DOHH2 (cell line): ENCODE data around the gene SELPLG.

Experiments used
- EZH2phosphoT487 ChIP-seq: fragments of 200-600 bp; sonication (generic); IDR thresholded peaks from 2 replicates; pipeline ENCODE4 v1.6.1; 2017; ENCODE audit warnings: borderline replicate concordance, mild to moderate bottlenecking, antibody characterized with exemption, low read length, moderate library complexity, mixed read lengths
- TF ChIP-seq, protein P1 (sequence below): fragments of 200-600 bp; sonication (generic); IDR thresholded peaks from one replicate; pipeline ENCODE4 v1.5.1; 2014; ENCODE audit warnings: antibody characterized with exemption, mild to moderate bottlenecking, low read depth, low read length; ENCODE audit not compliant: poor library complexity, severe bottlenecking

- TF ChIP-seq, protein P1, sequence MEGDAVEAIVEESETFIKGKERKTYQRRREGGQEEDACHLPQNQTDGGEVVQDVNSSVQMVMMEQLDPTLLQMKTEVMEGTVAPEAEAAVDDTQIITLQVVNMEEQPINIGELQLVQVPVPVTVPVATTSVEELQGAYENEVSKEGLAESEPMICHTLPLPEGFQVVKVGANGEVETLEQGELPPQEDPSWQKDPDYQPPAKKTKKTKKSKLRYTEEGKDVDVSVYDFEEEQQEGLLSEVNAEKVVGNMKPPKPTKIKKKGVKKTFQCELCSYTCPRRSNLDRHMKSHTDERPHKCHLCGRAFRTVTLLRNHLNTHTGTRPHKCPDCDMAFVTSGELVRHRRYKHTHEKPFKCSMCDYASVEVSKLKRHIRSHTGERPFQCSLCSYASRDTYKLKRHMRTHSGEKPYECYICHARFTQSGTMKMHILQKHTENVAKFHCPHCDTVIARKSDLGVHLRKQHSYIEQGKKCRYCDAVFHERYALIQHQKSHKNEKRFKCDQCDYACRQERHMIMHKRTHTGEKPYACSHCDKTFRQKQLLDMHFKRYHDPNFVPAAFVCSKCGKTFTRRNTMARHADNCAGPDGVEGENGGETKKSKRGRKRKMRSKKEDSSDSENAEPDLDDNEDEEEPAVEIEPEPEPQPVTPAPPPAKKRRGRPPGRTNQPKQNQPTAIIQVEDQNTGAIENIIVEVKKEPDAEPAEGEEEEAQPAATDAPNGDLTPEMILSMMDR = no peak
- TF ChIP-seq EZH2phosphoT487 = no peak
These were observed 47.4 kb downstream of the SELPLG start for GRCh38 chr12:108586306-108586705.
